ENCODE measurements around the gene METTL24.

- TF ChIP-seq EZH2 (IDR thresholded peaks at IDR 0.05) (no peak), CTCF (IDR thresholded peaks at IDR 0.05) (no peak)
Observed at GRCh38 chr6:110394409-110394808, 36.3 kb upstream of the METTL24 start.
